NCI-H2107 treated with DMSO at 0.1 percent for 48 hours (cell line): ENCODE measurements around the gene ERBB4.
"Not testable (repeated sequence)": the region's sequence is repeated elsewhere in the genome, so short reads cannot be mapped to it uniquely, and the experiment has no call there.

Experiments
- DNase-seq: peaks from one replicate; lab custom pipeline; 2025; ENCODE audit not compliant: unreplicated experiment; lab: John Stamatoyannopoulos, UW

ERBB4 gene

GRCh38 chr2:212022966-212023365, 515.6 kb downstream of the ERBB4 start:
- no peak for DNase-seq

DNA sequence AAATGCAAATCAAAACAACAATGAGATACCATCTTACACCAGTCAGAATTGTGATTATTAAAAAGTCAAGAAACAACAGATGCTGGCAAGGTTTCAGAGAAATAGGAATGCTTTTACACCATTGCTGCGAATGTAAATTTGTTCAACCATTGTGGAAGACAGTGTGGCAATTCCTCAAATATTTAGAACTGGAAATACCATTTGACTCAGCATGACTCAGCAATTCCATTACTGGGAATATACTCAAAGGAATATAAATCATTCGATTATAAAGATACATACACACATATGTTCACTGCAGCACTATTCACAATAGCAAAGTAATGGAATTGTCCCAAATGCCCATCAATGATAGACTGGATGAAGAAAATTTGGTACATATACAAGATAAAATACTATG, 516.7 kb downstream of the ERBB4 start:
- DNase-seq: no peak

DNA sequence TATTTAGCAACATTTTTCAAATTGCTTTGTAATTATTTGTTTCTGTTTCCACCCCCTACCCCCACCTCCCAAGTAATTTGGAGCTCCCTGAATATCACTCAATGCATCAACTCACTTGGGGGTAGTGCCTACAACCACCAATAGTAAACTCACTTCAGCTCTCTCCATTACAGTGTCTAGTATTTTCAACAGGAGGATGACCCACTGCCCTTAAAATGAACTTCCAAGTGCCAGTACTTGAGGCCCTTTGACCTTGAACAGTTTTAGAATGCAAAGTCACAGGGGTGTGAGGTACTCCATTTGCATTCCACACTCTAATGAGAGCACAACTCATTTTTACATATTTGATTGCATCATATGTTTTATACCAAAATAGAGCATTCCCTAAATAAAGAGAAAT, 523.0 kb downstream of the ERBB4 start:
- DNase-seq: no peak

GRCh38 chr2:212013626-212014025, 525.0 kb downstream of the ERBB4 start:
- DNase-seq: no peak

GRCh38 chr2:212010305-212010704, 528.3 kb downstream of the ERBB4 start:
- DNase-seq: not testable (repeated sequence)

- DNase-seq: no peak
Measured at GRCh38 chr2:212007972-212008371, 530.6 kb downstream of the ERBB4 start.

DNA sequence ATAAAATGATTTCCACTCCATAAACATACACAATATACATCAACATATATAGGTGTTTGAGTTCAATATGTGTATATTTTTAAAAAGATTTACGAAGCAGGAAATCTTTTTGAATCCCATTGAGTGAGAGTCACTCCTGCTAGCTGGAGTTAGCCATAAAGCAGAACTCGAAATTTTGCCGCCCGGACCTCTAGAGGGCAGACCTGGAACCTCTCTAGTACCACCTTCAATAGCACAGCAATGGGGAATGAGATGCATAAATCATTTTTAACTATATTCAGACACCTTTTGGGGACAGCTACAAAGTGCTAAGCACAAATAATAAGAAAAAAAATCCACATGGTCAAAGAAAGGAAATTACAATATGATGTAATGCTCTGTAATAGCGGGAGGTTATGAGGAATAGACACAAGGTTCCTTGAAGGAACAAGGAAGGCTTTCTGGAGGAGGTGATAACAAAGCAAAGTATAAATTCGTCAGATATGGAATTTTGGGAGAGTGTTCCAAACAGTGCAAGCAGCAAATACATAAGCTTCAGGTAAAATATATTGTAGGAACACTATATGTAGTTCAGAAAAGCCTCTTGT, 533.4 kb downstream of the ERBB4 start:
- peak; percentile 5 for DNase-seq

- no peak for DNase-seq
Measured at GRCh38 chr2:212001325-212001724, 537.3 kb downstream of the ERBB4 start.

DNA sequence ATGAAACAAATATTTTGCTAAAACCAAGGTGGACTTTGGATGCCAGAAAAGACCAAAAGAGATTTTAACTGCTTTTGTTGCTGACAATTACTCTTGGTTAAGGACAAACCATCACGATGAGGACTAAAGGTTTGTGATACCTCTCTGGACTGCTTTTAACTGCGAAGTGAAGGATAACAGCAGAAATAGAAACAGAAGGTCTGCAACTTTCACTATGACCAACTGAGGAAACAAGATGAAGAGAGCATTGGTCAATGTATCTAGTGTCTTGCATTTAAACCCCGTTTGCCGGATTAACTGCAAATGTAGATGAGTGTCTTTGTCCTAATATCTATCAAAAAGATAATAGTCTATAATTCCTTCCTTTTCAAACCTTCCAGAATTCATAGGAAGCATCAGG, 541.7 kb downstream of the ERBB4 start:
- no peak for DNase-seq

GRCh38 chr2:211994806-211995205, 543.8 kb downstream of the ERBB4 start:
- no peak for DNase-seq

GRCh38 chr2:211990335-211990734, 548.3 kb downstream of the ERBB4 start:
- DNase-seq: no peak

DNA sequence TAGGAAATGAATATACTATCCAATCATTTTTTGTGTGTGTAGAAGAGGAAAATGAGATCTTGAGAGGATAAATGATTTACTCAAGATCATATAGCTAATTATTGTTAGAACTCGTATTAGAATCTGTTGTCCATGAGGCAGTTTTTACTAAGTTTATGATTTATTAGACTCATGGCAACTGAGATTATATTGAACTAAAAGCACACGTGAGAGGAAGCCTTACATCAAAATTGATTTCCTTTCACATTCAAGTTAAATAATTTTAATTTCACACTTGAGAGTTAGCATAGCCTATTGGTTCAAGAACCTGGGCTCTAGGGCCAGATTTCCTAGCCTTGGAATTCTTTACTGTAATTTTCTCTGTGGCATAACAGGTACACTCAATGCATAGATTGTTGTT, 552.3 kb downstream of the ERBB4 start:
- no peak for DNase-seq

- no peak for DNase-seq
Measured at GRCh38 chr2:211985393-211985792, 553.2 kb downstream of the ERBB4 start.

GRCh38 chr2:211982162-211982561, 556.4 kb downstream of the ERBB4 start:
- DNase-seq: no peak

- DNase-seq: no peak
Measured at GRCh38 chr2:211981451-211981850, 557.2 kb downstream of the ERBB4 start.

- no peak for DNase-seq
Measured at GRCh38 chr2:211976076-211976475, 562.5 kb downstream of the ERBB4 start.

DNA sequence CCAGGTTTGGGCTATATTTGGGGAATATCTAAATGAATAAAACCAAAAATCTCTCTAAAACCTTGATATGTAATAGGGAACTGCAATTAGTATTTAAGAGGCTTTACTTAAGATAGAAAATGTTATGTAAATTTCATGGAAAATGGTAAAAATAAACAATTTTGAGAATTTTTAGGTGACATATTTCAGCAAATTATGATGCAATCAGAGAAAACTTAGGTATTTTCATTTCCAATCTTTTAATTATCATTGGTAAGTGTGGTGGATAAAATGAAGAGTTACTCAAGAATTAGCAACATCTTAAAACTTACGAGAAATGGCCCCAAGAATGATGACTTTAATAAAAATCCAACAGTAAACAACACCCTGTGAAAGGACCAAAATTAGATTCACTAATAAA, 571.4 kb downstream of the ERBB4 start:
- DNase-seq: no peak

DNA sequence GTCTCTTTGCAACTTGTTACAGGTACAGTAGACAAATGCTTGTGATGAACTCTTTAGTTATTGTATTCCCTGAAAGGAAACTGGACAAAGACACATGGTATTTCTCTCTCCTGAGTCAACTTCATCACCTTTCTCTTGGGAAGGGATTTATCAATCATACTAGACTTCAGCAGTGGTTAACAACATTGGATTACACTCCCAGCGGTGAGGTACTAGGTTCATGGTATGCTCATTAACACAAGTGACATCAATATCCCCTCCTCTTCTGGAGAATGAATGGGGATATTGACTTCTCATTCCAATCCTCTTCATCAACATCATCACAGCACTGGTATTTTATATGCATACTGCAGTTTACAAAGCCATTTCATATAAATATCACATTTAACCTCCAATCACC, 574.6 kb downstream of the ERBB4 start:
- no peak for DNase-seq

DNA sequence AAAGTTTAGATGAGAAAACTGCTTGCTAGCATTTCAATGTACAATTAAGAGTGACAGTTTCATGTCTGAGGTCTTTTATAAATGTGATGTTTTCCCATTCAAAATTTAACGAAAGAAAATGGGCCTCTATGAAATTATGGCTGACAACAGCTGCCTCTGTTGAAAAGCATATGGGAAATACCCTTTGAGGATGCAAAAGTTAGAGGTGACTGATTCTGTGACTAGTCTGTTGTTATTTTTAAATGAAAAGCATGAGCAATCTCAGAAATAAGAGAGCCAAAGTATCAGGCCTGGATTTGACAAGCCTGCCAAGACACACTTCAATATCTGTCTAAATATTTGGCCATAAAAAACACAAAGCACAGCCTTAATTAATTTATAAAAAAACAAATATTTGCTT, 580.8 kb downstream of the ERBB4 start:
- DNase-seq: no peak

GRCh38 chr2:211955648-211956047, 583.0 kb downstream of the ERBB4 start:
- no peak for DNase-seq

DNA sequence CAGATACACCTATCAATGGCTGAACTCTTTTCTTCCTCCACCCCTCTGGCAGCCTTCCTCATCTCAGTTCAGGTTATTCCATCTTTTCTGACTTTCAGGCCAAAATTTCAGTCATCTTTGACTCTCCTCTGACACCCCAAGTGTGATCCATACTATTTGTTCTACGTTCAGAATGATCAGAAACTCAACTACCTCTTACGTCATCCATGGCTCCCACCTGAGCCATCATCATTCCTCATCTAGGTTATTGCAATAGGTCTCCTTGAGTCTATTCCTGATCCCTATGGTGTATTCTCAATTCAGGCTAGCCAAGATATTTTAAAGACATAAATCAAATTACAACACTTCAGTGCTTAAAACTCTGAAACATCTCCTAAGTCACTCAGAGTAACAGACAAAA, 589.7 kb downstream of the ERBB4 start:
- DNase-seq: no peak

DNA sequence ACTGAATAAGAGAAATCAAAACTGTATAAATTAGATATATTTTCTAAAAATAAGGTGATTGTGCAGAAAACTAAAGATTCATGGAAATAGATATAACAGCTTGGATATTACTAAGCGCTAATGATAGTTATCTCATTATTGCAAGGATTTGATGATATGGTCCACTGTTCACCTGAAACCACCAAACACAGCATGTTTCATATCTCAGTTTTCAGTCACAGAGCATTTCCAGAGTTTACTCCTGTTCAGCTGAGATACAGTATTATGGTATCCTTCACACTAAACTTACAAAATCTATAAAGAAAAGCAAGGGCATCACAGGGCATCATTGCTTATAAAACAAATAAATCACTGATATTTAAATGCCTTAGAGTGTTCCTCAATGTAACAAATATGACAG, 591.6 kb downstream of the ERBB4 start:
- DNase-seq: no peak

- DNase-seq: no peak
Measured at GRCh38 chr2:211944572-211944971, 594.0 kb downstream of the ERBB4 start.

GRCh38 chr2:211942153-211942552, 596.4 kb downstream of the ERBB4 start:
- DNase-seq: no peak
